Kidney capillary endothelial cell (primary cell): ENCODE data around the gene KIAA0930.

Experiments
- DNase-seq: peaks from one replicate; pipeline ENCODE4 v3.0.0-alpha.2; 2018; ENCODE audit warnings: low spot score

KIAA0930 gene

GRCh38 chr22:45237065-45237990 lies 3.4 kb downstream of the KIAA0930 start:
- no peak for DNase-seq

GRCh38 chr22:45235851-45236342 lies 4.8 kb downstream of the KIAA0930 start:
- DNase-seq: no peak

- no peak for DNase-seq
Measured at GRCh38 chr22:45235101-45235777, 5.5 kb downstream of the KIAA0930 start.

GRCh38 chr22:45233827-45234226 lies 6.9 kb downstream of the KIAA0930 start:
- no peak for DNase-seq

GRCh38 chr22:45233386-45233785 lies 7.3 kb downstream of the KIAA0930 start:
- no peak for DNase-seq

- no peak for DNase-seq
Measured at GRCh38 chr22:45231293-45231692, 9.4 kb downstream of the KIAA0930 start.

- DNase-seq: no peak
Measured at GRCh38 chr22:45230026-45230721, 10.5 kb downstream of the KIAA0930 start.

GRCh38 chr22:45229181-45229580 lies 11.5 kb downstream of the KIAA0930 start:
- DNase-seq: no peak

GRCh38 chr22:45228401-45228754 lies 12.3 kb downstream of the KIAA0930 start:
- DNase-seq: no peak

- no peak for DNase-seq
Measured at GRCh38 chr22:45227645-45228400, 12.9 kb downstream of the KIAA0930 start.

- DNase-seq: no peak
Measured at GRCh38 chr22:45226503-45227186, 14.0 kb downstream of the KIAA0930 start.

- no peak for DNase-seq
Measured at GRCh38 chr22:45225732-45226502, 14.8 kb downstream of the KIAA0930 start.

GRCh38 chr22:45224988-45225731 lies 15.5 kb downstream of the KIAA0930 start:
- no peak for DNase-seq

GRCh38 chr22:45224331-45224730 lies 16.4 kb downstream of the KIAA0930 start:
- no peak for DNase-seq

GRCh38 chr22:45223304-45224117 lies 17.2 kb downstream of the KIAA0930 start:
- no peak for DNase-seq

- no peak for DNase-seq
Measured at GRCh38 chr22:45221201-45221600, 19.5 kb downstream of the KIAA0930 start.

- DNase-seq: no peak
Measured at GRCh38 chr22:45218976-45219375, 21.7 kb downstream of the KIAA0930 start.

- DNase-seq: no peak
Measured at GRCh38 chr22:45217806-45218205, 22.9 kb downstream of the KIAA0930 start.

- DNase-seq: no peak
Measured at GRCh38 chr22:45217345-45217744, 23.3 kb downstream of the KIAA0930 start.
